ENCODE measurements around the gene MAP2K4.
"Not testable (repeated sequence)": the region's sequence is repeated elsewhere in the genome, so short reads cannot be mapped to it uniquely, and the experiment has no call there.

MAP2K4 gene

GRCh38 chr17:12020642-12021622, at the start of gene MAP2K4:
TSS of gene MAP2K4 (plus strand) at chr17:12020877. CDS start at chr17:12020887, 10 bp downstream.
- DNase-seq (ENCODE audit: low spot score), result peak; percentile 96

- DNase-seq (ENCODE audit: low spot score), result not testable (repeated sequence)
These were observed 47.9 kb upstream of the MAP2K4 start for GRCh38 chr17:11972741-11973140.

GRCh38 chr17:11979795-11980194, 40.9 kb upstream of the MAP2K4 start:
- DNase-seq (ENCODE audit: low spot score), result no peak

GRCh38 chr17:11980813-11981212, 39.9 kb upstream of the MAP2K4 start:
- DNase-seq (ENCODE audit: low spot score), result no peak

GRCh38 chr17:11981862-11982261, 38.8 kb upstream of the MAP2K4 start:
- no peak for DNase-seq (ENCODE audit: low spot score)

GRCh38 chr17:11986179-11986941, 34.3 kb upstream of the MAP2K4 start:
- no peak for DNase-seq (ENCODE audit: low spot score)

GRCh38 chr17:11986942-11987329, 33.7 kb upstream of the MAP2K4 start:
- DNase-seq (ENCODE audit: low spot score), result no peak

GRCh38 chr17:11990363-11990983, 30.2 kb upstream of the MAP2K4 start:
- DNase-seq (ENCODE audit: low spot score), result no peak

GRCh38 chr17:11991461-11991860, 29.2 kb upstream of the MAP2K4 start:
- DNase-seq (ENCODE audit: low spot score), result no peak

- no peak for DNase-seq (ENCODE audit: low spot score)
These were observed 23.9 kb upstream of the MAP2K4 start for GRCh38 chr17:11996722-11997146.

GRCh38 chr17:11997147-11997971, 23.3 kb upstream of the MAP2K4 start, which contains the start of gene ZNF18:
TSS of gene ZNF18 (minus strand) at chr17:11997475. CDS start at chr17:11992829, 4,646 bp downstream.
- DNase-seq (ENCODE audit: low spot score), result peak; percentile 96

- no peak for DNase-seq (ENCODE audit: low spot score)
These were observed 22.8 kb upstream of the MAP2K4 start for GRCh38 chr17:11997972-11998233.

- no peak for DNase-seq (ENCODE audit: low spot score)
These were observed 21.0 kb upstream of the MAP2K4 start for GRCh38 chr17:11999696-12000095.

- DNase-seq (ENCODE audit: low spot score), result no peak
These were observed 13.2 kb upstream of the MAP2K4 start for GRCh38 chr17:12007466-12007865.

GRCh38 chr17:12021623-12022140, 1.0 kb downstream of the MAP2K4 start:
- no peak for DNase-seq (ENCODE audit: low spot score)

- DNase-seq (ENCODE audit: low spot score), result no peak
These were observed 1.6 kb downstream of the MAP2K4 start for GRCh38 chr17:12022310-12022709.

- no peak for DNase-seq (ENCODE audit: low spot score)
These were observed 3.6 kb downstream of the MAP2K4 start for GRCh38 chr17:12024327-12024726.

GRCh38 chr17:12027658-12028057, 7.0 kb downstream of the MAP2K4 start:
- DNase-seq (ENCODE audit: low spot score), result no peak

- no peak for DNase-seq (ENCODE audit: low spot score)
These were observed 7.9 kb downstream of the MAP2K4 start for GRCh38 chr17:12028611-12029010.

GRCh38 chr17:12034538-12034937, 13.9 kb downstream of the MAP2K4 start:
- no peak for DNase-seq (ENCODE audit: low spot score)

- no peak for DNase-seq (ENCODE audit: low spot score)
These were observed 15.0 kb downstream of the MAP2K4 start for GRCh38 chr17:12035673-12036072.

Data from left forelimb (tissue), 1 donor.